H1 (cell line): ENCODE results near the gene ZNF223. TPM values are rescaled to one million over a fixed set of nuclear protein-coding genes. Genes with fewer than 3 reads are reported as not detected.

Experiments
- BACH1 ChIP-seq: IDR thresholded peaks from 2 replicates; pipeline ENCODE4 v1.6.1; 2012; ENCODE audit warnings: low read length, improper control_type of control experiment
- CBX5 ChIP-seq: fragments of 300-800, 300-1000 bp; sonication (generic); IDR thresholded peaks from 2 replicates; pipeline ENCODE4 v1.7.1; 2016; ENCODE audit warnings: antibody characterized with exemption, low read length, low read depth
- CHD1 ChIP-seq: IDR thresholded peaks from 2 replicates; pipeline ENCODE4 v1.6.1; 2012; ENCODE audit warnings: low read depth, low read length, improper control_type of control experiment
- CHD2 ChIP-seq: IDR thresholded peaks from 2 replicates; pipeline ENCODE4 v1.6.1; 2012; ENCODE audit warnings: low read length, improper control_type of control experiment
- CTCF ChIP-seq, 3 experiments: IDR thresholded peaks; 1 replicate in 2 of 3; 2 replicates in 1 of 3; pipeline versions ENCODE4 v1.5.1 to v1.6.1; 2011; ENCODE audit warnings: low read length in 3 of 3, mild to moderate bottlenecking in 3 of 3, inconsistent platforms in 2 of 3, low read depth in 1 of 3, moderate library complexity in 1 of 3; ENCODE audit not compliant: insufficient read depth in 1 of 3; ENCODE audit errors: control extremely low read depth in 1 of 3
- HDAC2 ChIP-seq, 2 experiments: fragments of 300-600 bp in 1 of 2; sonication (generic) in 1 of 2; IDR thresholded peaks; 2 replicates each; pipeline ENCODE4 v1.6.1; 2011 to 2012; ENCODE audit warnings: low read depth in 2 of 2, low read length in 2 of 2, mild to moderate bottlenecking in 2 of 2, moderate library complexity in 2 of 2, borderline replicate concordance in 1 of 2, inconsistent platforms in 1 of 2
- MAX ChIP-seq: IDR thresholded peaks from 2 replicates; pipeline ENCODE4 v1.6.1; 2012; ENCODE audit warnings: inconsistent platforms
- NANOG ChIP-seq: IDR thresholded peaks from 2 replicates; pipeline ENCODE4 v1.6.1; 2011; ENCODE audit warnings: low read length, low read depth, mild to moderate bottlenecking, inconsistent platforms; ENCODE audit not compliant: insufficient read depth, poor library complexity, severe bottlenecking
- NRF1 ChIP-seq: IDR thresholded peaks from 2 replicates; pipeline ENCODE4 v1.6.1; 2011; ENCODE audit warnings: mild to moderate bottlenecking, low read depth, low read length, improper control_type of control experiment
- POLR2A ChIP-seq, 2 experiments: IDR thresholded peaks; 1 replicate in 1 of 2; 2 replicates in 1 of 2; pipeline ENCODE4 v1.6.1; 2011; ENCODE audit warnings: low read depth in 2 of 2, low read length in 2 of 2, mild to moderate bottlenecking in 2 of 2; ENCODE audit errors: control extremely low read depth in 1 of 2
- POU5F1 ChIP-seq: IDR thresholded peaks from 2 replicates; pipeline ENCODE4 v1.6.1; 2011; ENCODE audit warnings: low read depth, mild to moderate bottlenecking, low read length, moderate library complexity
- RNF2 ChIP-seq: fragments of 200-900, 300-1000 bp; sonication (generic); IDR thresholded peaks from 2 replicates; pipeline ENCODE4 v1.7.1; 2016; ENCODE audit warnings: borderline replicate concordance, low read depth, mild to moderate bottlenecking, antibody characterized with exemption, low read length; ENCODE audit not compliant: poor library complexity, severe bottlenecking; ENCODE audit errors: missing control alignments
- SIN3A ChIP-seq, 2 experiments: IDR thresholded peaks in 1 of 2; conservative IDR thresholded peaks in 1 of 2; 2 replicates each; pipeline ENCODE4 v1.6.1; 2011 to 2012; ENCODE audit warnings: low read length in 2 of 2, improper control_type of control experiment in 1 of 2, low read depth in 1 of 2, mild to moderate bottlenecking in 1 of 2
- SIRT6 ChIP-seq: IDR thresholded peaks from one replicate; pipeline ENCODE4 v1.7.1; 2012; ENCODE audit warnings: low read length, inconsistent platforms
- SP4 ChIP-seq: IDR thresholded peaks from 2 replicates; pipeline ENCODE4 v1.6.1; 2012; ENCODE audit warnings: low read length, inconsistent platforms
- SUZ12 ChIP-seq: fragments of 200-600 bp; sonication (generic); IDR thresholded peaks from 2 replicates; pipeline ENCODE4 v1.6.1; 2012; ENCODE audit warnings: mild to moderate bottlenecking, inconsistent platforms, low read length, moderate library complexity, mixed read lengths
- TAF7 ChIP-seq: optimal IDR thresholded peaks from 2 replicates; pipeline ENCODE3; 2011; ENCODE audit warnings: low read depth, mild to moderate bottlenecking, inconsistent platforms, low read length, moderate library complexity, borderline replicate concordance
- TBP ChIP-seq: IDR thresholded peaks from 2 replicates; pipeline ENCODE4 v1.6.1; 2011; ENCODE audit warnings: low read depth, low read length, improper control_type of control experiment
- TEAD4 ChIP-seq: IDR thresholded peaks from 2 replicates; pipeline ENCODE4 v1.6.1; 2012; ENCODE audit warnings: low read depth, low read length, inconsistent platforms, mixed read lengths
- polyA plus RNA-seq, 7 experiments: library from polyadenylated mRNA; depleted of rRNA in 3 of 7; stranded (reverse) in 5 of 7; unstranded in 2 of 7; fragments of >200 nt in 5 of 7; fragments of 200-250 nt in 2 of 7; gene quantifications; 1 replicate in 5 of 7; 2 replicates in 1 of 7; 4 replicates in 1 of 7; pipeline versions ENCODE4 v1.2.1 to v1.2.3, GENCODE V29; 2011 to 2013; ENCODE audit warnings: missing spikeins in 2 of 7, mixed read lengths in 2 of 7
- total RNA-seq: library from RNA; stranded (reverse); fragmentation: NEBNext Ultra II Directional; extraction: Animal tissue kit (Norgen Biotek cat#: 25700); gene quantifications from 2 replicates; pipeline ENCODE4 v1.2.1, GENCODE V29; 2021
- TF ChIP-seq, protein P1 (sequence below): IDR thresholded peaks from 2 replicates; pipeline ENCODE4 v1.6.1; 2012; ENCODE audit warnings: inconsistent platforms

Gene ZNF223
- total and polyA plus RNA-seq, 2 of the 8 experiments (the other 6 are each of a cell fraction or from before 2014, with no cell fraction given), result 1.7 to 4.3 TPM

GRCh38 chr19:44071824-44072542 lies 20.1 kb downstream of the ZNF223 start, which contains the start of gene ZNF284 (continued):
- TF ChIP-seq CTCF (IDR thresholded peaks at IDR 0.05; ENCODE audit: control extremely low read depth in 1 of 3, insufficient read depth in 1 of 3, low read depth in 1 of 3, low read length in 3 of 3) (no peak), SIN3A (conservative IDR thresholded peaks at IDR 0.05 in 1 of 2, IDR thresholded peaks at IDR 0.05 in 1 of 2; ENCODE audit: low read depth in 1 of 2, low read length in 2 of 2) (peak; percentile 51 to 70; a peak in 1 of 4 replicates), SP4 (no peak), BACH1 (no peak), NRF1 (no peak), POU5F1 (no peak), TEAD4 (no peak), NANOG (no peak), HDAC2 (IDR thresholded peaks at IDR 0.05; ENCODE audit: borderline replicate concordance in 1 of 2, low read depth in 2 of 2, low read length in 2 of 2) (no peak; a peak in 1 of 4 replicates), CHD1 (no peak), SIRT6 (no peak), CBX5 (no peak), RNF2 (no peak), CHD2 (no peak), POLR2A (IDR thresholded peaks at IDR 0.05; ENCODE audit: control extremely low read depth in 1 of 2, low read depth in 2 of 2, low read length in 2 of 2) (peak in 1 of 2 experiments; percentile 23; a peak in 1 of 3 replicates), TBP (0 out of 2 replicates have a peak, but pooled peaks have one; percentile 27), TAF7 (no peak), SUZ12 (no peak), MAX (peak; percentile 84)
- TF ChIP-seq, protein P1, sequence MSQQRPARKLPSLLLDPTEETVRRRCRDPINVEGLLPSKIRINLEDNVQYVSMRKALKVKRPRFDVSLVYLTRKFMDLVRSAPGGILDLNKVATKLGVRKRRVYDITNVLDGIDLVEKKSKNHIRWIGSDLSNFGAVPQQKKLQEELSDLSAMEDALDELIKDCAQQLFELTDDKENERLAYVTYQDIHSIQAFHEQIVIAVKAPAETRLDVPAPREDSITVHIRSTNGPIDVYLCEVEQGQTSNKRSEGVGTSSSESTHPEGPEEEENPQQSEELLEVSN, result peak; percentile 81
